ENCODE measurements around the gene MAP1S. TPM values are rescaled to one million over a fixed set of nuclear protein-coding genes. Genes with fewer than 3 reads are reported as not detected.
A peak's percentile ranks its signal among the peaks of the same experiment; 100 is the strongest.
"Not testable (repeated sequence)": the region's sequence is repeated elsewhere in the genome, so short reads cannot be mapped to it uniquely, and the experiment has no call there.

MAP1S gene
- total RNA-seq, 1 donor from 2014 or later: 80.5 TPM

DNA sequence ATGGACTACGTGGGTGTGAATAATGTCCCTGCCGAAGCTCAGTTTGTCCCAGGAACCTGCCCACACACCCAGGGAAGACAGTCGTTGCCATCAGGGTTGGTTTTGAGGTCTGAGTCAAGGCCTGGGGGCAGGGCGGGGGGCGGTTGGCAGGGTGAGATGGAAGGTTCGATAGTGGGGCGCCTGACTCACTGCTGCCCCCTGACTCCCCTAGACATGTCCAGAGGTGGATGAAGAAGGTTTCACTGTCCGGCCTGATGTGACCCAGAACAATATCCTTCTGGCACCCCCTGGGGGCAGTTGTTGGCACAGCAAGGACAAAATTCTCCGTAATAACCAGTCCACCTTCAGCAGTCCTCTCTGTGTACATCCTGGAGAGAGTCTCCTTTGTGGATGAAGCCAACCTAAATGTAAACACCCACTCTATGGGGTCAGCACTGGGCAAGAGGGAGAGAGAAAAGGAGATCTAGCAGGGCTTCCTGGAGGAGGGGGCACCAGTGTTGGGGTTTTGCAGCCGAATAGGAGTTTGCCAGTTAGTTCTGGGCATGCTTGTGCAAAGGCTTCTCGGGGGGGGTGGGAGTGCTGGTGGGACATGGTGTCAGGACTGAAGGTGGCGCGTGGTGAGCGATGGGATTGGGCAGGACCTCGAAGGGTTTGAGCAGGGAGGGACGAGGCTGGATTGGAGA, 56.1 kb downstream of the MAP1S start:
- TF ChIP-seq, protein P1, sequence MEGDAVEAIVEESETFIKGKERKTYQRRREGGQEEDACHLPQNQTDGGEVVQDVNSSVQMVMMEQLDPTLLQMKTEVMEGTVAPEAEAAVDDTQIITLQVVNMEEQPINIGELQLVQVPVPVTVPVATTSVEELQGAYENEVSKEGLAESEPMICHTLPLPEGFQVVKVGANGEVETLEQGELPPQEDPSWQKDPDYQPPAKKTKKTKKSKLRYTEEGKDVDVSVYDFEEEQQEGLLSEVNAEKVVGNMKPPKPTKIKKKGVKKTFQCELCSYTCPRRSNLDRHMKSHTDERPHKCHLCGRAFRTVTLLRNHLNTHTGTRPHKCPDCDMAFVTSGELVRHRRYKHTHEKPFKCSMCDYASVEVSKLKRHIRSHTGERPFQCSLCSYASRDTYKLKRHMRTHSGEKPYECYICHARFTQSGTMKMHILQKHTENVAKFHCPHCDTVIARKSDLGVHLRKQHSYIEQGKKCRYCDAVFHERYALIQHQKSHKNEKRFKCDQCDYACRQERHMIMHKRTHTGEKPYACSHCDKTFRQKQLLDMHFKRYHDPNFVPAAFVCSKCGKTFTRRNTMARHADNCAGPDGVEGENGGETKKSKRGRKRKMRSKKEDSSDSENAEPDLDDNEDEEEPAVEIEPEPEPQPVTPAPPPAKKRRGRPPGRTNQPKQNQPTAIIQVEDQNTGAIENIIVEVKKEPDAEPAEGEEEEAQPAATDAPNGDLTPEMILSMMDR (IDR thresholded peaks at IDR 0.05): no peak
- DNase-seq: no peak
- H3K27me3 Mint-ChIP-seq: no peaks in the 10 kb centered on the region
- H3K9me3 Mint-ChIP-seq: no peaks in the 10 kb centered on the region
- CTCF ChIA-PET: interaction anchor here (1.0 to 4.6 kb wide), 10 partner anchors 9 to 80 kb away, joined by 3 to 25 read pairs (median 4); no protein-coding TSS in a partner anchor
- peaks cover 48% of the 10 kb centered on the region for H3K4me1 Mint-ChIP-seq
- H3K4me3 Mint-ChIP-seq: peak overlapping the region; percentile 82
- POLR2A ChIA-PET: interaction anchor here (0.5 to 6.9 kb wide), 12 partner anchors 9 to 252 kb away, joined by 3 to 109 read pairs (median 5); partner anchors contain the start of genes CCDC124, FCHO1, JAK3 and MAP1S
- intact Hi-C loops (cut with micrococcal nuclease): loop anchor here (5.0 kb wide), 2 partner anchors 38 to 157 kb away; partner anchors contain the start of gene CCDC124
- H3K36me3 Mint-ChIP-seq (ENCODE audit: low read depth): peaks cover 56% of the 10 kb centered on the region
- ATAC-seq (ENCODE audit: low read depth): no peak
- peak overlapping the region; percentile 99 for H3K27ac Mint-ChIP-seq

DNA sequence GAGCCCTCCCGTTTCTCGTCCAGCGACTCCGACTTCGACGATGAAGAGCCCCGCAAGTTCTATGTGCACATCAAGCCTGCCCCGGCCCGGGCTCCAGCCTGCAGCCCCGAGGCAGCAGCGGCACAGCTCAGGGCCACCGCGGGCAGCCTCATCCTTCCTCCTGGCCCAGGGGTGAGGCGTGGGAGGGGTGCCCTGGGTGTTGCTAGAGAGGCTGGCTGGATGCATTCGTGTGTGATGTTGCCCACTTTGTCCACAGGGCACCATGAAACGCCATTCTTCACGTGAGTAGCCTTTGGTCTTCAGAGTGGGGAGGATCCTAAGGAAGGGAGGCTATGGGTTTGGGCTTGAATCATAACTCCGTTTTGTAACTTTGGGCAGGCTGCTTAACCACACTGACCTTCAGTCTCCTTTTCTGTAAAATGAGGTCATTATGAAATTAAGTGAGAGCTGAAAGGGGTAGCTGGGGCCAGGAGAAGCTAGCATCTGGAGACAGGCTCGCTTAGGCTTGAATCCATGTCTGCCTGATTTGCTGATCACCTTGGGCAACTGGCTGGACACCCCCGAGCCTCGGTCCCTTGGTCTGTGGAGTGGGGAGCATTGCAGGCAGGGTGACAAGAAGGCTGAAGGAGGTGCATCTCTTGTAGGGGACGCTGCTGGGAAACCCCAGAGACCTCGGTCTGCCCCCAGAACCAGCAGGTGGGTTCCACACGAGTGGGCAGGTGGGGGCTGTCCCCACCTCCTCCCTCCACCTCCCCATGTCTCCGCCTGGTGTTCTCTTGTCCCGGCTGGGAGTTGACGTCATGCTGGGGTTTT, 56.9 kb downstream of the MAP1S start:
- ATAC-seq (ENCODE audit: low read depth) (peak; percentile 87), DNase-seq (peak; percentile 78)
- Mint-ChIP-seq H3K4me3 (peak overlapping the region; percentile 82), H3K27me3 (no peaks in the 10 kb centered on the region), H3K27ac (peak overlapping the region; percentile 99), H3K9me3 (no peaks in the 10 kb centered on the region), H3K36me3 (ENCODE audit: low read depth) (peaks cover 56% of the 10 kb centered on the region), H3K4me1 (peaks cover 48% of the 10 kb centered on the region)
- ChIA-PET POLR2A (interaction anchor here (0.5 to 6.9 kb wide), 26 partner anchors 9 to 268 kb away, joined by 3 to 109 read pairs (median 4); partner anchors contain the start of genes CCDC124, FCHO1, JAK3 and MAP1S), CTCF (interaction anchor here (0.7 to 4.6 kb wide), 8 partner anchors 9 to 156 kb away, joined by 3 to 25 read pairs (median 6); partner anchors contain the start of gene CCDC124)
- intact Hi-C loops (cut with micrococcal nuclease): loop anchor here (1.0 to 5.0 kb wide), 10 partner anchors 8 to 253 kb away; partner anchors contain the start of genes CCDC124, FCHO1 and MAP1S
- TF ChIP-seq, protein P1 (IDR thresholded peaks at IDR 0.05): no peak

DNA sequence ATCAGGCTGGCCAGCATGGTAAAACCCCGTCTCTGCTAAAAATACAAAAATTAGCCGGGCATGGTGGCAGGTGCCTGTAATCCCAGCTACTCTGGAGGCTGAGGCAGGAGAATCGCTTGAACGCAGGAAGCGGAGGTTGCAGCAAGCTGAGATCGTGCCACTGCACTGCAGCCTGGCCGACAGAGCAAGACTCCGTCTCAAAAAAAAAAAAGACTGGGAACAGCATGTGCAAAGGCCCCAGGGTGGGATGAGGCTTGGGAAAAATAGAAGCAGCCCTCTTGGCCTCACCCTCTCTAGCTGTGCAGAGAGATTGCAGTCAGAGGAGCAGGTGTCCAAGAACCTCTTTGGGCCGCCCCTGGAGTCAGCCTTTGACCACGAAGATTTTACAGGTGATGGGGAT, 58.6 kb downstream of the MAP1S start:
- ChIA-PET POLR2A (interaction anchor here (0.7 to 6.9 kb wide), 9 partner anchors 25 to 1634 kb away, joined by 3 to 109 read pairs (median 9); partner anchors contain the start of genes CCDC124, FCHO1, HSH2D and JAK3), CTCF (interaction anchor here (0.7 to 4.6 kb wide), 5 partner anchors 11 to 204 kb away, joined by 3 to 25 read pairs (median 4); no protein-coding TSS in a partner anchor)
- not testable (repeated sequence) for DNase-seq; H3K9me3 Mint-ChIP-seq; ATAC-seq (ENCODE audit: low read depth); H3K27me3 Mint-ChIP-seq; H3K4me3 Mint-ChIP-seq
- Mint-ChIP-seq H3K36me3 (ENCODE audit: low read depth) (peaks cover 60% of the 10 kb centered on the region), H3K4me1 (peaks cover 48% of the 10 kb centered on the region), H3K27ac (peak overlapping the region; percentile 70)
- intact Hi-C loops (cut with micrococcal nuclease): loop anchor here (2.0 to 5.0 kb wide), 3 partner anchors 41 to 154 kb away; partner anchors contain the start of gene CCDC124

DNA sequence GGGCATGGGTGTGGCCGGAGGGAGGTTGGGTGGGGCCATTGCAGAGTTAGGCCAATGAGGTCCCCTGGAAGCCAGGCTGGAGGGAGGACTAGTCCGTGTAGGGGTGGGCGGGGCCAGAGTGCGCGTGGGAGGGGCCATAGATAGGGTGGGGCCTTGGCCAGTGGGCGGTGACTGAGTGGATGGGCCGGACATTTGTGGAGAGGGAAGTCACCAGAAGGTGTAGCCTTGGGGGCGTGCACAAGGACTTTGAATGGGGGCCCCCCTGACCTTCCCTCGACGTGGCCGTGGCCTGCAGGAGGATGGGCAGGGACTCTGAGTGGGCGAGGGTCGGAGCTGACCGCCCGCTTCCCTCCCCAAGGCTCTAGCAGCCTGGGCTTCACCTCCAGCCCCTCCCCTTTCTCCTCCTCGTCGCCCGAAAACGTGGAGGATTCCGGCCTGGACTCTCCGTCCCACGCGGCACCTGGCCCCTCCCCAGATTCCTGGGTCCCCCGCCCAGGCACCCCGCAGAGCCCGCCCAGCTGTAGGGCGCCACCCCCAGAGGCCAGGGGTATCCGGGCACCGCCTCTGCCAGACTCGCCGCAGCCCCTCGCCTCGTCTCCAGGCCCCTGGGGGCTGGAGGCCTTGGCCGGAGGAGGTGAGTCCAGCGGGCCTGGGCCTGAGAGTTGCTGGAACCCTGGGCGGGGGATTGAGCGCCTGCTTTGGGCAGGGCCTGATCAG, 59.1 kb downstream of the MAP1S start:
- H3K36me3 Mint-ChIP-seq (ENCODE audit: low read depth): peaks cover 60% of the 10 kb centered on the region
- peaks cover 46% of the 10 kb centered on the region for H3K4me1 Mint-ChIP-seq
- ATAC-seq (ENCODE audit: low read depth) (peak; percentile 25), DNase-seq (peak; percentile 49)
- no peaks in the 10 kb centered on the region for H3K9me3 Mint-ChIP-seq
- intact Hi-C loops (cut with micrococcal nuclease): loop anchor here (5.0 kb wide), 2 partner anchors 41 to 154 kb away; partner anchors contain the start of gene CCDC124
- CTCF ChIA-PET: interaction anchor here (0.7 to 1.3 kb wide), 3 partner anchors 24 to 205 kb away, joined by 3 to 4 read pairs (median 4); no protein-coding TSS in a partner anchor
- POLR2A ChIA-PET: interaction anchor here (0.7 to 6.9 kb wide), 5 partner anchors 25 to 252 kb away, joined by 3 to 109 read pairs (median 9); partner anchors contain the start of genes CCDC124, FCHO1 and JAK3
- TF ChIP-seq, protein P1 (IDR thresholded peaks at IDR 0.05): no peak
- no peak overlapping the region for H3K4me3 Mint-ChIP-seq
- H3K27ac Mint-ChIP-seq: peak overlapping the region; percentile 70
- H3K27me3 Mint-ChIP-seq: no peaks in the 10 kb centered on the region

Data from activated B cell treated with CpG ODN at 0.5 μM for 24 hours (primary cell).